Stimulated activated CD4-positive, alpha-beta T cell treated with anti-CD3 and anti-CD28 coated beads, Interleukin-4, amount 100 ng/mL, for 4 hours (primary cell): Measurements from ENCODE around the gene ATF7IP2.
A peak's percentile ranks its signal among the peaks of the same experiment; 100 is the strongest.
"Not testable (repeated sequence)": the region's sequence is repeated elsewhere in the genome, so short reads cannot be mapped to it uniquely, and the experiment has no call there.

Experiments
- DNase-seq, 2 experiments: peaks; one replicate each; pipeline ENCODE4 v3.0.0-alpha.2; 2020

ATF7IP2 gene, protein sequence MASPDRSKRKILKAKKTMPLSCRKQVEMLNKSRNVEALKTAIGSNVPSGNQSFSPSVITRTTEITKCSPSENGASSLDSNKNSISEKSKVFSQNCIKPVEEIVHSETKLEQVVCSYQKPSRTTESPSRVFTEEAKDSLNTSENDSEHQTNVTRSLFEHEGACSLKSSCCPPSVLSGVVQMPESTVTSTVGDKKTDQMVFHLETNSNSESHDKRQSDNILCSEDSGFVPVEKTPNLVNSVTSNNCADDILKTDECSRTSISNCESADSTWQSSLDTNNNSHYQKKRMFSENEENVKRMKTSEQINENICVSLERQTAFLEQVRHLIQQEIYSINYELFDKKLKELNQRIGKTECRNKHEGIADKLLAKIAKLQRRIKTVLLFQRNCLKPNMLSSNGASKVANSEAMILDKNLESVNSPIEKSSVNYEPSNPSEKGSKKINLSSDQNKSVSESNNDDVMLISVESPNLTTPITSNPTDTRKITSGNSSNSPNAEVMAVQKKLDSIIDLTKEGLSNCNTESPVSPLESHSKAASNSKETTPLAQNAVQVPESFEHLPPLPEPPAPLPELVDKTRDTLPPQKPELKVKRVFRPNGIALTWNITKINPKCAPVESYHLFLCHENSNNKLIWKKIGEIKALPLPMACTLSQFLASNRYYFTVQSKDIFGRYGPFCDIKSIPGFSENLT

DNA sequence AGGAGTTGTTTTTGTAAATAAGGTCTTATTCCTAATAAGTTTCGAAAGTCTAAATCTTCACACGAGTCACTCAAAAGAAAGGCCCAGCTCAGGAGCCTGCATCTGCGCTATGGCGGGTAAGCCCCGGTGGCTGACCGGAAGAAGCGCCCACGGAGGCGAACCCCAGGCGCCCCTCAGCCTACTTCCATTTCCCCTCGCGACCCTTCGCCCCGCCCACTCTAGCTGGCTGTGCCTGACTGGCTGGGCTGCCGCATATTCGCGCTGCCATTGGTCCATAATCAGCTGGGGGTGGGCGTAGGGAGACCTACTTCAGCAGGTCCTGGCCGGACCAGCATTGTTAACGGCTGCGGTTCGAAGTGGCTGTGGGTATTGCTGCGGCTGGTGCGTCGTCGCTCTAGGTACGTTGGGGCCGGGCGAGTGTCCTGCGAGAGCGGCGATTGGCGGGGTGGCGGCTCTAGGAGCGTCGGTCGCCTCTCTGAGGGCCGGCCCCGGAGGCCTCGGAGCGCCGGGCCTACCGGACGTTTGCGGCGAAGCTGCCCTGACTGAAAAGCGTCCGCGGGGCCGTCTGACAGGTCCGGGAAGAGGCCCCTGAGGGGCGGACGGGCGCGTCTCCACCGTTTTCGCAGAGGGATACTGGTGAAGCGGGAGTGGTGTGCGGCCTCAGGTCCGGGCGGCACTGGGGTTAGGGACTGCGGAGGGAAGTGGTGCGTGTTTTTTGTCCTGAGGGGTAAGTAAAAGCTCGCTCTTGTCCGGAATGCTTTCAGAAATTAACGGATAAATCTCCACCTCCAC is at the start of gene ATF7IP2:
Gene ATF7IP2, plus strand, starts transcription at position 337 of the 792 bp plus-strand sequence. CDS start 44,560 bp downstream, outside the sequence.
- peak; percentile 89 to 90 for DNase-seq

DNA sequence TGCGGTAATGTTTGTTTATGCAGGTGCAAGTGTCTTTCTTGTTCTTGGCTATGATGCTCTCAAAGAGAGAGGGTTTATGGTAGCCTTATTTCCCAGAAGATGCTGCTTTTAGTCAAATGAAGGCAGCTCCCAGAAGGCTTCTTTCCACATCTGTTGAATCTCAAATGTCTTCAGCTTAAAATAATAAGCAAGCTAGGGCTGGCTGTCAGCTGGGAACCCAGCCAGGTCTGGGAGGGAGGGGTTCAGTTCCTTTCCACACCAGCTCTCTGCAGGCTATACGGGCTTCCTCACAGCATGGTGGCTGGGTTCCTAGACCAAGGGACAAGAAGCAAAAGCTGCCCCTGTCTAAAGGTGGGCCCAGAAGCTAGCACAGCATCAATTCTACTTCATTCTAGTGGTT is 47.4 kb upstream of the ATF7IP2 start:
- DNase-seq, result no peak

DNA sequence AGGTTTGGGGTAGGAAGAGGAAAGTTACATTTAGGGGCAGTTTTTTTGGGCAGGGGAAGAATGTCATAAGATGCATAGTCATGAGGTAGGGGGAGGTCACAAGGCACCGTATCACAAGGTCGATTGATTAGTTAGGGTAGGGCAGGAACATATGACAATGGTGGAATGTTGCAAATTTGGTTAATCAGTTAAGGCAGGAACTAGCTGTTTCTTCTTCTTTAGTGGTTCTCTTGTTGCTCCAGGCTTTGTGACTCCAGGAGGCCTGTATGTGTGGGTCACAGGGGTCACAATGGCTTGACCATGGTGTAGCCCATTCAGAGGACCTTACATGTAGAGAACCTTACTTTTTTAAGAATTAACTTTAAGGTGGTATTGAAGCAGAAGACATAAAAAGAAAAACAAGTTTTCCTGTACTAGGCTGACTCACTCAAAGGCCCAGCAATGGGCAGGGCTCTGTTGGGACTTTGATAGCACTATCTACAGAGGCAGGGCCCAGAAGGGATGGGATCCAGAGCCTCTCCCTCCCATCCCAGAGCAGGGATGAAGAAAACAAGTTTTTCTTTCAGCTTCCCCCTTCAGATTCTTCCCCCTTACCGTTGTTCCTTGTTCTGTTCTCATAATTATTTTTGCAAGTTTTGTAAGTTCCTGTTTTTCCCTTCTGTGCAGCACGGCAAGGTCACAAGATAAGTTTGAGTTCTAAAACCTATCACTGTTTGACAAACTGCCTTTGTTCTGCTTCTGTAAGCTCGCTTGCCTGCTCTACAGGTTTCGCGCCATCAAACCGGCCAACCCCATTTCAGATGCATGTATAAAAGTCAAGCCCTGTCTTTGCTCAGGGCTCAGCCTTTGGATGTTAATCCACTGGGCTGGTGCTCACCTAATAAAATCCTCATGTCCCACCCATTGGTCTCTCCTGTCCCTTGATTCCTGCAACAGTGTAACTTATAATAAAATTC is 45.8 kb upstream of the ATF7IP2 start:
- DNase-seq, result no peak

DNA sequence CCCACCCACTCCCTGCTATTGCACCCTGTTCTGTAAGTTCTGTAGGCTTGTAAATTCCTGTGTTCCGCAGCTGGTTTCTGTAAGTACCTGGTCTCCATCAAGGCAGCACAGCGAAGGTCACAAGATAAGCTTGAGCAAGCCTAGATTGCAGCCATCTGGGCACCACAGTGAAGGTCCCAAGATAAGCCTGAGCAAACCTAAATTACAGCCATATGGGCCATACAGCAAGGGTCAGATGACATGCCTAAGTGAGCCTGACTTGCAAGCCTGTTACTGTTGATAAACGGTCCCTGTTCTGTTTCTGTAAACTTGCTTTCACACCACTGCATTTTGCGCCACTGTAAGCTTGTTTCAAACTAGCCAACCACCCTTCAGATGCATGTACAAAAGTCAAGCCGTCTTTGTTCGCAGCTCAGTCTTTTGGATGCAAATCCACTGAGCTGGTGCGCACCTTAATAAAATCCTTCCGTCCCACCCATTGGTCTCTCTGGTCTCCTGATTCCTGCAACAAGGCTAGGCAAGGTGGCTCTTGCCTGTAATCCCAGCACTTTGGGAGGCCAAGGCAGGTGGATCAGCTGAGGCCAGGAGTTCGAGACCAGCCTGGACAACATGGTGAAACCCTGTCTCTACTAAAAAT is 42.6 kb upstream of the ATF7IP2 start:
- DNase-seq, result no peak

DNA sequence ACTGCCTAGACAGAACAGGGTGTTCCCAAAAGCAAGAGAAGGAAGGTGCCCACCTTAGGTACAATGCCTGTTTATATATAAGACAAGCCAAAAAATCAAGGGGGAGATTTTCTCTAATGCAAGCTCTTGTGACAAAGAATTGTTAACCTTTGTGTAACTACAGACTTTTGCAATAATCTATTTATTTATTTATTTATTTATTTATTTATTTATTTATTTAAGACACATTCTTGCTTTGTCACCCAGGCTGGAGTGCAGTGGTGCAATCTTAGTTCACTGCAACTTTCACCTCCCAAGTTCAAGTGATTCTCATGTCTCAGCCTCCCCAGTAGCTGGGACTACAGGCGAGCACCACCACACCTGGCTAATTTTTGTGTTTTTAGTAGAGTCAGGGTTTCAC is 41.2 kb upstream of the ATF7IP2 start:
- DNase-seq, result not testable (repeated sequence)

DNA sequence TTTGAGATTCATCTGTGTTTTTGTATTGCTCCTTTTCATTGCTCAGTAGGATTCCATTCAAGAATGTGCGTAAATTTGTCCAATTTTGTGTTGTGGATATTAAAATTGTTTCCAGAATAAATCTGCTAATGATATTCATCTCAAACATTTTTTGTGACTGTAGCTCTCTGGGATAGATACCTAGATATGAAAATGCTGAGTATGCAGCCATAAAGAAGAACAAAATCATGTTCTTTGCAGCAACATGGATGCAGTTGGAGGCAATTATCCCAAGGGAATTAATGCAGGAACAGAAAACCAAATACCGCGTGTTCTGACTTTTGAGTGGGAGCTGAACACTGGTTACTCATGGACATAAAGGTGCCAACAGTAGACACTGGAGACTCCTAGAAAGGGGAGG is 40.2 kb upstream of the ATF7IP2 start:
- no peak for DNase-seq

DNA sequence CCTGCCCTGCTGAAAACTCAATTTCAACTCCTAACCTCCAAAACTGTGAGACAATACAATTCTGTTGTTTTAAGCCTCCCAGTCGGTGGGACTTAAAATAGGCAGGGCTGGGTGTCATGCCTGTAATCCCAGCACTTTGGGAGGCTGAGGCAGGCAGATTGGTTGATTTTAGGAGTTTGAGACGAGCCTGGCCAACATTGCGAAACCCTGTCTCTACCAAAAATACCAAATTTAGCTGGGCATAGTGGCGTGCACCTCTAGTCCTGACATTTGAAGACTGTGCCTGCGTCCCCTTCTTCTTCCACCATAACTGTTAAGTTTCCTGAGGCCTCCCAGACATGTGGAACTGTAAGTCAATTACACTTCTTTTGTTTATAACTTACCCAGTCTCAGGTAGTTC is 36.0 kb upstream of the ATF7IP2 start:
- no peak for DNase-seq

DNA sequence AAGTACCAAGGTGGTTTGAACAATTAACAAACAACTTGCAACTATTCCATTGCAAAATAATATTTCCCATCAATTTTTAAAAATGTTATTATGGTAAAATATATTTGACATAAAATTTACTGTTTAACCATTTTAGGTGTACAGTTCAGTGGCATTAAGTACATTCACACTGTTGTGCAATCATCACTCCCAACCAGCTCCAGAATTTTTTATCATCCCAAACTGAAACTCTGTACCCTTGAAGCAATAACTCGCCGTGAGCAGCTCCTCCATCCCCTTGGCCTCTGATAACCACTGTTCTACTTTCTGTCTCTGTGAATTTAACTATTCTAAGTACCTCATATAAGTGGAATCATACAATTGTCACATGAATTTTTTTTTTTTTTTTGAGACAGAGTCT is 33.6 kb upstream of the ATF7IP2 start:
- DNase-seq, result no peak

DNA sequence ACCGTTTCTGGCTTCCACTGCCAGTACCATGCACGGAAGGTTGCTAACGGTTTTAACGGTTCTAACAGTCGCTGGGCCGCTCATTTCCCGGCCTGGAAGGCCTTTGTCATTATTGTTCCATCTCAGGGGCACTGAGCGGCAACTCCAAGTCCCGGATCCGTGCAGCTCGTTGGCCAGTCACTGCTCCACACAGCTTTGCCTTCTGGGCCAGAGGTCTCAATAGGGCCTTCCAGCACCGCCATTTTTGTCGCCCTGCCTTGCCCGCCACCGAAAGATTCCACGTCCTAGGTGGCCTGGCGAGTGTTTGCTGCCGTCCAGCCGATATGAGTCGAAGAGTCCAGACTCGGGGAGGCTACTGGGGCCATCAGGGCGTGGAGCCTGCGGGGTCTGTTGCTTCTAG is 30.3 kb upstream of the ATF7IP2 start:
- DNase-seq, result no peak

DNA sequence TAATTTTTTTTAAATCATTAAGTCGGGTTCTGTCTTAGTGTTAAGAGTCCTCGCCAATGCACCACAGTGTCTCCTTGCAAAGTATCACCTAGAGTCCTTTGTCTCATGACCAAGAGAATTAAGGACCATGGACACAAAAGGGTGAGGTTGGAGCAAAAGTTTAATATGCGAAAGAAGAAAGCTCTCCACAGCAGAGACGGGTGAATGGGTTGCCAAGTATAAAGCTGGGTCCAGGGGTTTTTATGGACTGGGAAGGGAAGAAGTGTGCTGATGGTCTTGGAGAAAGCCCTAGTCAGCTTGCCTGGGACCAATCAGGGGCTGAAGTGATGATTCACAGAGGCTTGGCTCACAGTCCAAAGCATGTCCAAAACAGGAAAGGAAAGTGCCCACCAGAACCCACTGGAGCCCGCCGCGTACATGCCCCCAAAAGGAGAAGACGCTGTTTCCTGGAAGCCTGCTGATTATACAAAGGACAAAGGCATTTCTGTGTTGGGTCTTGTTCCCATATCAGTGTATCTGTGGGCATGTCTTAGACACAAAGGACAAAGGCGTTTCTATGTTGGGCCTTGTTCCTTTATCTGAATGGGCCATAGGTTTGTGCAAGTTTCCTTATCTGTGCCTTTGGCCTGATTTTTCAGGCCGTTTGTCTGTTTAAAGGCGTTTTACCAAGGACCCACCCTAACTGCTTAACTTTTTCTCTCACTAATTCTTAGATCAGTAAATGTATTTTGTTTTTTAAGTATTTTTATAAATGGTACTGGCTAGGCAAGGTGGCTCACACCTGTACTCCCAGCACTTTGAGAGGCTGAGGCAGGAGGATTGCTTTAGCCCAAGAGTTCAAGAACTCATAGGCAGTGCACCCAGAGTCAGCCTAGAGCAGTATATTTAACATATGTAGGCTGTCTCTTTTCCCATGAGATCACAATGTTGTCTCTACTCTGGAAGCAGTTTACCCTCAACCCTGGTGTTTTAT is 28.7 kb upstream of the ATF7IP2 start:
- no peak for DNase-seq

DNA sequence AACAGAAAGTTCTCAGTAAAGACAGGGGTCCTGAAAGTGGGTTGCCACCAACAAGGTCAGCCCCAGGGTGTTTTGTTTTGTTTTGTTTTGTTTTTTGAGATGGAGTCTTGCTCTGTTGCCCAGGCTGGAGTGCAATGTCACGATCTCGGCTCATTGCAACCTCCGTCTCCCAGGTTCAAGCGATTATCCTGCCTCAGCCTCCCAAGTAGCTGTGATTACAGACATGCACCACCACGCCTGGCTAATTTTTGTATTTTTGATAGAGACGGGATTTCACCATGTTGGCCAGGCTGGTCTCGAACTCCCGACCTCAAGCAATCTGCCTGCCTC is 24.1 kb upstream of the ATF7IP2 start:
- not testable (repeated sequence) for DNase-seq

DNA sequence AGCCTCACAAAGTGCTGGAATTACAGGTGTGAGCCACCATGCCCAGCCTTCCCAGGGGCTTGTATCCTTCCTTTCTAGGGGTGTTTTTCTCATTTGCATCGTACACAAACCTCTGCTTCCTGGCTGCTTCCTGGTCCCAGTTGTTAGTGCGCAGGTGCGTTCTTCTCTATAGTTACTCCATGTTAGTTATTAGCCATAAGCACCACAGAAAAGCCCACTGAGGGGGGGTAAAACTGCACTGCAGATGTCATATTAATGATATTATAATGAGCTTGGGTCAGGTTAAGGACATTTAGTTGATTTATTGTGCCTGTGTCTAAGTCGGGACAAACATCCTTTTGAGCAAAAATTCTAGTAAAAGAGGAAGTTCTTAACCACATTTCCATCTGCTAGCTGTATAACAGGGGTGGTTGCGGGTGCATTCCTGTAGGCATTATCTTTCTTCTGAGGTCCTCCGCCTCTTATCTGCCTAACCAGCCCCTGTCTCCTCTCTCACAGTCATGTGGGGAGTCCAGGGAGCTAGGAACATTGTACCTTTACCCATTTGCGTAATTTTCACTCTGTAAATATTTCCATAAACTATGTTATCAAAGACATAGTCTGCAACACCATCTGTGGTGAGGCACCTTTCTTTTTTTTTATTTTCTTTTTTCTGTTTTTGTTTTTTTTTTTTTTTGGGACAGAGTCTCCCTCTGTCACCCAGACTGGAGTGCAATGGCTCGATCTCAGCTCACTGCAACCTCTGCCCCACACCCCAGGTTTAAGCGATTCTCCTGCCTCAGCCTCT is 23.6 kb upstream of the ATF7IP2 start:
- DNase-seq, result no peak

DNA sequence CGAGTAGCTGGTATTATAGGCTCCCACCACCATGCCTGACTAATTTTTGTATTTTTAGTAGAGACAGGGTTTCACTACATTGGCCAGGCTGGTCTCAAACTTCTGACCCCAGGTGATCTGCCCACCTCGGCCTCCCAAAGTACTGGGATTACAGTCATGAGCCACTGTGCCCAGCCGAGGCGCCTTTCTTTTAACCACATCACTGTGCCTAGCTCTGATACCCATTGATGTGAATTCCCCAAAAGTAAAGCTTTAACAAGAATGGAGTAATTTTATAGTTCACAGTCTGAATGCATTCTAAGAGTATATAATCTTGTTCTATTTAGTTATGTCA is 23.0 kb upstream of the ATF7IP2 start:
- DNase-seq, result not testable (repeated sequence)

DNA sequence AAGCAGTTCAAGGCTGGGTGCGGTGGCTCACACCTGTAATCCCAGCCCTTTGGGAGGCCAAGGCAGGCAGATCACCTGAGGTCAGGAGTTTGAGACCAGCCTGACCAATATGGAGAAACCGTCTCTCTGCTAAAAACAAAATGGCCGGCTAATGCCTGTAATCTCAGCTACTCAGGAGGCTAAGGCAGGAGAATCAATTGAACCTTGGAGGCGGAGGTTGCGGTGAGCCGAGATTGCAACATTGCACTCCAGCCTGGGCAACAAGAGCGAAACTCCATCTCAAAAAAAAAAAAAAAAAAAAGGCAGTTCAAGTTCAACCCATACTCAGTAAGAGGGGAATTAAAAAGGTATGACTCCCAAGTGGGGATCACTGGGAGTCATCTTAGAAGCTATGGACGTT is 19.2 kb upstream of the ATF7IP2 start:
- not testable (repeated sequence) for DNase-seq

DNA sequence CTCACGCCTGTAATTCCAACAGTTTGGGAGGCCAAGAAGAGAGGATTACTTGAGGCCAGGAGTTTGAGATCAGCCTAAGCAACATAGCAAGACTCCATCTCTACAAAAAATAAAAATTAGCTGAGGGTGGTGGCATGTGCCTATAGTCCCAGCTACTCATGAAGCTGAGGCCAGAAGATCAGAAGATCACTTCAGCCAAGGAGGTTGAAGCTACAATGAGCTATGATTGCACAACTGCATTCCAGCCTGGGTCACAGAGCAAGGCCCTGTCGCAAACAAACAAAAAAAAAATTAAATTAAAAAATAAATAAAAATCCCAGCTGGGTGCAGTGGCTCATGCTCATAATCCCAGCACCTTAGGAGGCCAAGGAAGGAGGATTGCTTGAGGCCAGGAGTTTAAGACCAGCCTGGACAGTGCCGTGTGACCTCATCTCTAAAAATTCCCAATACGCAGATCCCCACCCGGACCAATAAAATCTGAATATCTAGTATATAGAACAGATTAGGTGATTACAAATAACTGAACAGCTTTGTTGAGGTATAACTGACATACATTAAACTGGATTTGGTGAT is 18.2 kb upstream of the ATF7IP2 start:
- no peak for DNase-seq

DNA sequence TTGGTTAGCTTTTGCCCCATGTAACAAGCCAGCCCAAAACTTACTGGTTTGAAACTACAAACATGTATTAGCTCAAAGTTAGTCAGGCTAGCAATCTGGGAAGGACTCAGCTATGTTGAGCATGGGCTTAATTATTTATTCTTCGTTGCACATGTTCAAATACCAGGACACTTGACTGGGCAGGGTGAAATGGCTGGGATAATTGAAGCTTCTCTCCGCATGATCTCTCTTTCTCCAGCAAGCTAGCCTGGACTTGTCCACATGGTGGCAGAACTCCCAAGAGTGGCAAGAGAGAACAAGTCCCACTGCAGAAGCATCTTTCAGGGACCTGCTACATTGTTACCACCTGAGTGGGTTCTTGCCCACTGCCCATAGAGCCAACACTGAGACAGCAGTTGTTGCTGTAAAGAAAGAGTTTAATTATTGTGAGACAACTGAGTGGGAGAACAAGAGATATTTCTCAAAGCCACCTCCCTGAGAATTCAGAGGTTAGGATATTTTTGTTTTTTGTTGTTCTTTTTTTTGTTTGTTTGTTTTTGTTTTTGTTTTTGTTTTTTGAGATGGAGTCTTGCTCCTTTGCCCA is 16.8 kb upstream of the ATF7IP2 start:
- no peak for DNase-seq

DNA sequence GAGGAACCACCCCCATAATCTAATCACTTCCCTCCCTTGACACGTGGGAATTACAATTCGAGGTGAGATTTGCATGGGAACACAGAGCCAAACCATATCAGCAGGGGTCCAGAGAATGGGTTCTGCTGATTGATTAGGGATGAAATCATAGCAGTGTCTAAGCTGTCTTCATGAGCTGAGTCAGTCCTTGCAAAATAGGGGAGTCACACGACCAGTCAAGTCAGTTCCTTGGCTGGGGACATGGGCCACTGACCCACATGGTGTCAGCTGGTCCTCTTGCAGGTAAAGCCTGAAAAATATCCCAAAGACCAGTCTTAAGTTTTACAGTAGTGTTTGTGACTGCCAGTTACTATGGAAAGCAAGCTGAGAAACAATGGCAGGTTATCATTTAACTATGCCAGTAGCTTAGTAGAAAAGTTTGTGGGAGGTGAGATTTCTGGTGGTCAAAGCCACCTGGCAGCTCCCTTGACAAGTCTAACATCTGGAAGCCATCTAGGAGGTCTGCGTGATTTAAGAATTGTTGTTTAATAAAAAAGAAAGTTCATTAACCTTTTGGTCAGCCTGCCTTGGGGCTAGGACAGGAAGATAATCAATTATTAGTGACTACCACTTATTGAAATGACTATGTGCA is 15.7 kb upstream of the ATF7IP2 start:
- DNase-seq, result no peak

DNA sequence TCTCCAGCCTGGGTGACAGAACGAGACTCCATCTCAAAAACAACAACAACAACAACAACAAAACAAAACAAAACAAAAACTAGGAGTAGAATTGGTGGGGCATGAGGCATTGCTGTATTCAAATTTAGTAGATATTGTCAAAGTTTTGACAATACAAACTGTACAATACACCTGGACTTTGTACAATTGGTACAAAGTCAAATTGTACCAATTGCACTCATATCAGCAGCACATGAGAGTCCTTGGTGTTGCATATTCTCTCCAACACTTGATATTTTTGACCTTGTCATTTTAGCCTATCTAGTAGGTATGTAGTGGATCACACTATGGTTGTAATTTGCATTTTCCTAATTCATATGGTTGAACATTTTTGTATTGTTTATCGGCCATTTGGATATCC is 14.3 kb upstream of the ATF7IP2 start:
- no peak for DNase-seq

DNA sequence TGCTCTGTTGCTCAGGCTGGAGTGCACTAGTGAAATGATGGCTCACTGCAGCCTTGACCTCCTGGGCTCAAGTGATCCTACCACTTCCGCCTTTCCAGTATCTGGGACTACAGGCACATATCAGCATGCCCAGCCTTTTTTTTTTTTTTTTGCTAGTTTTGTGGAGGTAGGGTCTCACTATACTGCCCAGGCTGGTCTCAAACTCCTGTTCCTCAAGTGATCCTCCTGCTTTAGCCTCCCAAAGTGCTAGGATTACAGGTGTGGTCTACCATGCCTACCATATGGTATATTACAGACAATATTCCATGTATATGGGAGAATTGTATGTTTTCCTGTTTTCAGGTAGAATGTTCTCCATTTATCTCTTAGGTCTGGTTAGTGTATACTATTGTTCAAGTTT is 12.3 kb upstream of the ATF7IP2 start:
- DNase-seq, result no peak
